OCI-LY1 (cell line): ENCODE data around the gene SLC9C2.

Experiments
- EZH2 ChIP-seq: fragments of 200-600 bp; sonication (generic), shearing (Covaris generic); IDR thresholded peaks from 2 replicates; pipeline ENCODE4 v1.8.0; 2017; ENCODE audit warnings: borderline replicate concordance, mixed run types, mild to moderate bottlenecking, antibody characterized with exemption, low read length, moderate library complexity, mixed read lengths
- TF ChIP-seq, protein P1 (sequence below): fragments of 200-600 bp; sonication (generic), shearing (Covaris generic); IDR thresholded peaks from 2 replicates; pipeline ENCODE4 v1.5.1; 2017; ENCODE audit warnings: mild to moderate bottlenecking, antibody characterized with exemption, low read length, moderate library complexity, mixed read lengths

DNA sequence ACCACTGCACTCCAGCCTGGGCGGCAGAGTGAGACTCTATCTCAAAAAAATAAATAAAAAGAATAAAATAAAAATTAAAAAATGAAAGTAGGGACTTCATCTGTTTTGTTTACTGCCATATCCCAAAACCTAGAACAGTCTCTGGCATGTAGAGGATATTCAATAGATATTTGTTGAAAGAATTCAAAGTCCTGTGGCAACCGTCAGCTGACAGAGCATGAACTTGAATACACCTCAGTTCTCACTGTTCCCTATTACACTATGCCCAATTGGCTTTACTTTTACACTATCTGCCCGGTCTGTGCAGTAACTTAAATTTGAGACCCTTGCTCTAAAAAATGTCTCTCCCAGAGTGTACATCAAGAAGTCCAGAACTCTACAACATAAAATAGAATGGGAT, 79.5 kb downstream of the SLC9C2 start:
- TF ChIP-seq, protein P1, sequence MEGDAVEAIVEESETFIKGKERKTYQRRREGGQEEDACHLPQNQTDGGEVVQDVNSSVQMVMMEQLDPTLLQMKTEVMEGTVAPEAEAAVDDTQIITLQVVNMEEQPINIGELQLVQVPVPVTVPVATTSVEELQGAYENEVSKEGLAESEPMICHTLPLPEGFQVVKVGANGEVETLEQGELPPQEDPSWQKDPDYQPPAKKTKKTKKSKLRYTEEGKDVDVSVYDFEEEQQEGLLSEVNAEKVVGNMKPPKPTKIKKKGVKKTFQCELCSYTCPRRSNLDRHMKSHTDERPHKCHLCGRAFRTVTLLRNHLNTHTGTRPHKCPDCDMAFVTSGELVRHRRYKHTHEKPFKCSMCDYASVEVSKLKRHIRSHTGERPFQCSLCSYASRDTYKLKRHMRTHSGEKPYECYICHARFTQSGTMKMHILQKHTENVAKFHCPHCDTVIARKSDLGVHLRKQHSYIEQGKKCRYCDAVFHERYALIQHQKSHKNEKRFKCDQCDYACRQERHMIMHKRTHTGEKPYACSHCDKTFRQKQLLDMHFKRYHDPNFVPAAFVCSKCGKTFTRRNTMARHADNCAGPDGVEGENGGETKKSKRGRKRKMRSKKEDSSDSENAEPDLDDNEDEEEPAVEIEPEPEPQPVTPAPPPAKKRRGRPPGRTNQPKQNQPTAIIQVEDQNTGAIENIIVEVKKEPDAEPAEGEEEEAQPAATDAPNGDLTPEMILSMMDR: no peak
- no peak for TF ChIP-seq EZH2
